Measurements from ENCODE around the gene CYYR1. TPM values are rescaled to one million over a fixed set of nuclear protein-coding genes. Genes with fewer than 3 reads are reported as not detected.

CYYR1 gene
- polyA plus RNA-seq (ENCODE audit: insufficient read length in 4 of 4), result 10 to 100 TPM; 30.0 to 79.4 (median 56.6) TPM

DNA sequence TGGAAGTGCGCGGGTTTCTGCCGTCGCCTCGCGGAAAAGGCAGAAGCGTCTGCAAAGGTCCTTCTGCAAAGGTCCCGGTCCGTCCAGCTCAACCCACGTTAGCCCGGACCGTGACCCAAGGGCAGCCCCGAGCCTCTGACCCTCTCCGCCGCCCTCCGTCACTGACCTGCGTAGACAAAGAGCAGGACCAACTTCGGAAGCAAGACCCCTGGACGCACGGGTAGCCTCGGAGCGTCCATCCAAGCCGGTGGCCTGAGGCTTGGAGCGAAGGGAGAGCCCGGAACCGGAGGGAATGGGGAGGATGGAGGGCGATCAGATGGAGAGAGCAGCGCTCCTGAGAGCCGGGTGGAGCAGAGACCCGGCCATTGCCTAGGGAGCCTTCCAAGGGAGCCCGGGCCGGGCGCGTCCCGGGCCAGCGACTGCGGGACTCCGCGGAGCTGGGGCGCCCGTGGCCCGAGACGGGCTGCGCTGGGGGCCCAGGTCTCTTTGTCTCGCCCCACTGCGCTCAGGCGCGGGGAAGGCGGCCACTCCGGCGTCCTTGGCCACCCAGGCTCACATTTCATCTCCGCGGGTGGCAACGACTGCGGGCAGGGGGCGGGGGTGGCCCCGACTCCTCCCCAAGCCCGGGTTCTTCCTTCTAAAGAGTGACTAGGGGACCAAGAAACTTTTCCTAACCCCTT, at the start of gene CYYR1:
Gene CYYR1 (minus strand): TSS at position 585 of the 680 bp plus-strand sequence. CDS start 346 bp downstream, at position 239.
- peak in 3 of 4 donors; percentile 58 to 64 (median 64) for DNase-seq (ENCODE audit: low read depth in 4 of 4, low spot score in 3 of 4)

DNA sequence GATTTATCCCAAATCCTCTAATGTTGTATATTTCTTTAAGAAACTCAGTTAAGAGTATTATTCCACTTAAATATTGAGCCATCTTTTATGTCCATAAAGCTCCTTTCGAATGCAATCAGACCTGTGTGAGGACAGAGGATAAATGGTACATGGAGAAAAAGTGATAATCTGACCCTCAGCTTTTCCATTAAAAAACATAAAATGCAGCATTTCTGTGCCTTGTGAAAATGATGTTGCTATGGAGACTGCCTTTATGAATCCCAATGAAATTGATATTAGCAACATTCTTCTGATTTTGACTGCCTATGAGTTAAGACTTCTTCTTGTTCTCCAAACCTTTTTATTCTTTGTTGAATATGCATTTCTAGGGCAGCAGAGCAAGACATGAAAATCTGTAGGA, 44.1 kb upstream of the CYYR1 start:
- DNase-seq (ENCODE audit: low read depth in 4 of 4, low spot score in 3 of 4), result no peak

DNA sequence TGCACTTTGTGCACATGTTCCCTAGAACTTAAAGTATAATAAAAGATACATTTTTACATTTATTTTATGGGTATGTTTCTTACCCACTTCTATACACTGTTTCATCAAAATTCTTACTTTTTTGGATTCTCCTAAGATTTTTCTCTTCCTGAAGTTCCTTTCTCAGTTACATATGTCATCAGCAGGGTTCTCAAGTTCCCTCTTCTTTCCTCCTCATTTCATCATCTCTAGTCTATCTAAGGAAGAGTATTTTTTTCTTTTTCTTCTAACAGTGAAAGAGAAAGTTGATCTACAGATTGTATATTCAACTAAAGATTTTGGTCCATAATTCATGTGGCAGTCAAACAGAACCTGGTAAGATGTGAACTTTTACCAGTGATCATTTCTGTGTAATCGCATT, 41.2 kb upstream of the CYYR1 start:
- no peak for DNase-seq (ENCODE audit: low read depth in 4 of 4, low spot score in 3 of 4)

DNA sequence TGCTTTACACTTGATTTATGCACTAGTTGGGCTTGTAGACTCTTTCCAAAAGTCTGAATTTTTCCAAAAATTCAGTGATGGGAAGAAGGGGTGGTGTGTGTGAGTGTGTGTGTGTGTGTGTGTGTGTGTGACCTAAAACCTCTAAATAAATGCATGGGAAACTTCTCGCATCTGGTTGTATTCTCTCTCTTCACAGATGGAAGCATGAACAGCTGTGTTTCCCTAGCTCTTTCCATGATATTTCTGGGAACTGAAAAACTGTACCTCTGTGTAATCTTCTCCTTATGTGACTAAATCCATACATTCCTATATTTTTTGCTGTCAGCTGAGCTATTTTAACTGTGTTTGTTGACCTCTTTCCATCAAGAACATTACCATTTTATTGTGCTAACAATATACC, 26.2 kb upstream of the CYYR1 start:
- no peak for DNase-seq (ENCODE audit: low read depth in 4 of 4, low spot score in 3 of 4)

DNA sequence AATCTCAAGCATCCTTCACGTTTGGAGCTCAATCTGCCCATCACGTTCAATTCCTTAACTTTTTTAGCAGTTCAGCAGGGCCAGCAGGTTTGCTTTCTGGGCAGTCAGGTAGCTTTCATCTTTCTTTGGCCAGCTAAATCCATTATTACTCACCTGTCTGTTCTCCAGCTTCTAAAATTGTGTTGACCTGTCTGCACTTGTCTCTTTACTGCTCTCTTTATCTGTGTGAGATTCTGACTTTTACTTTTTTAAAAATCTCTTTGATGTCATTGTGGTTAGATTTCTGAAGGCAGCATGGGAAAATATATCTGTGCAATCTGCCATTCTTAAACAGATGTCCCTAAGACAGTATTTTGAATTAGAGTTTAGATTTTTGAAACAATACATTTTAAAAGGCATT, 24.9 kb upstream of the CYYR1 start:
- DNase-seq (ENCODE audit: low read depth in 4 of 4, low spot score in 3 of 4), result no peak

DNA sequence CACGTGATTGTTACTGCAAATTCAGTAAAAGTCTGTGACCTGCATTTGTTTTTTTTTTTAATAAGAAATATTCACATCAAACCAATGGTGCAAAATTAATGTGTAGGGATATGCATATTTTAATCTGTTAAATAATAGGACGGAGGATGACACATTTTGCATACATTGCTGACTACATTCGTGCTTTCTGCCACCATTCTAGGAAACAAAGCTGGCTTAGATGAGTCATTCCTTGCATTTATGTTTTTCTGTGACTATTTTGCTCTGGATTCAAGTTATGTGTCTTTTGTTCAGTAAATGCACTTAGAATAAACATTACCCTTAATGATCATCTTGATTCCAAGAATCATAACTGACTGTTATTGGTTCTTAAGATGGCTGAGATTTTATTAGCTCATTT, 23.9 kb upstream of the CYYR1 start:
- no peak for DNase-seq (ENCODE audit: low read depth in 4 of 4, low spot score in 3 of 4)

DNA sequence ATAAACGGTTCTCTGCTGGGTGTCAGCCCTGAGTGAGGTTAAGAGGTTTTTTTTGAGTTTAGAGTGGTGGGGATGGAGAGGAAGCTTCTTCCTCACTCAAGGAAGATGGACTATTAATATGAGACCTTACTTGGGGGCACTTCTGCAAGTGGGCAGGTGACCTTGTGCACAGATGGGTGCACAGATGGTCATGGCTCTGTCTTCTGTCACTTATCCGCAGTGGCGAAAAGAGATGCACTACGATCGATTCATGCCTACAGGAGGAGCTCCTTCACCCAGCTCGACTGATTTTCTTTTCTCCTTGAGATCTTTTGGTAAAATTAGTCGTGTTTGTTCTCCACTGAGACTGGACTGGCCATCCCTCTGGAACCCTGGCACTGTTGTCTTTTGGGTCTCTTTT, 22.9 kb upstream of the CYYR1 start:
- no peak for DNase-seq (ENCODE audit: low read depth in 4 of 4, low spot score in 3 of 4)

DNA sequence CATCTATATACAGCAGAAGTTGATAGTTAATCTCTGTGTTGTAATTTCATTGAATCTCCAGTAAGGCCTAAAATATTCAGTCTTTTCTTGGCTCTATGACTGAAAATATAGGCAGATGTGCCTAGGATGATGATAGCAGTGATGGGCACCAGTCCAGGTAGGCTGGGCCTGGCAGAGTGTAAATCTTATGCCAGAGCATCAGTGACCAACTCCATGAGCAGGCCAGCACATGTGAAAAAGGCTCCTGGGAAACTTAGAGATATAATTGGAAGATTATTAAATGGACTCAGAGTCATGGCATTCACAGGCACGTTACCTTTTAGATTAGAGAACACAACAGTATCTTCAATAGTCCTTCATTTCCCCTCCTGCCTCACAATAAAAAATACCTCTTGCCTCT, 20.7 kb upstream of the CYYR1 start:
- DNase-seq (ENCODE audit: low read depth in 4 of 4, low spot score in 3 of 4), result no peak

DNA sequence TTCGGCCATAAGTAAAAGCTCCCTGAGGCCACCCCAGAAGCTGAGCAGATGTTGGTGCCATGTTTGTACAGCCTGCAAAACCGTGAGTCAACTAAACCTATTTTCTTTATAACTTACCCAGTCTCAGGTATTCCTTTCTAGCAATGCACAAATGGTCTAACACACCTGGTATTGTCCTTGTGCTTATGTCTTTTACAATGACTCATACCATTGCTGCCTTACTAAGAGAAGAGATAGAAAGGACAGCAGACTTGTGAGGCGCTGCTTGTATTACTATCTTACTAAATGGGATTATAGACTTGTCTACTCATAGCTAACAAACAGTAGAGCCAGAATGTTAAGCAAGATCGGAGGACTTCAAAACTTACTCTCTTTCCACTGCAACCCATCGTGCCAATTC, 18.5 kb upstream of the CYYR1 start:
- DNase-seq (ENCODE audit: low read depth in 4 of 4, low spot score in 3 of 4), result no peak

DNA sequence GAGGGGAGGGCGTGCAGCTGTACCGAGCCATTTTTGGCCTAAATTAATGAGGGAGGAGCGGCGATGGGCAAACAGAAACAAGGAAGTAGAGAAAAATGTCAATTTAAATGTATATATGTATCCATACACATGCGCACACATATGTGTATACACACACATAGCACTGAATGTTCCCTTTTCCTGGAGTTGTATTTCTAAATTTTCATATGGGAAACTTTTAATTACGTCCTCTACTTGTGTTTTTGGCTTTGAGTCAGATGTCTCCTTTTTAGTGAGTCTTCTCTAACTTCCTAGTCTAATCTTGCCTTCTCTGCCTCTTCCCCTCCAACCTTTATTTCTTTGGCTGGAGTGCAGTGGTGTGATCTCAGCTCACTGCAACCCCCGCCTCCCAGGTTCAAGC, 15.4 kb upstream of the CYYR1 start:
- DNase-seq (ENCODE audit: low read depth in 4 of 4, low spot score in 3 of 4), result no peak

DNA sequence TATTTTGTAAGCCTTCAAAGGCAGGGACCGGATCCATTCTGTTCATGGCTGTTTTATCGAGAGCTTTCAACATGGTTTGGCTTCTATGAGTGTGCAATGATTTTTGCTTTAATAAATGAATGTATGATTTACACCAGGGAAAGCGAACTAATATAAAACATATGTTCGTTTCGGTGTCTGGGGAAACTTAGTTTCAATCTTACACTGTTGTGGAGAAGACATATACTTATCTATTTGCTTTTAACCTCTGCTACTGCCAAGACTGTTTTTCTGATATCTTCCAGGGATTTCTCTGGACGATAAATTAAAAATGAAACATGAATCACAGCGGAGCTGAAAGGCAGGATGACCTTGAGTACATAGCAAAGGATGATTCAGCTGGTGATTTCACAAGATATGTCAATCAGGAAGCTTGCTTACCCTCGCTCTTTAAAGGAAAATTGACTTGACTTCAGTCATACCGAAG, 14.7 kb upstream of the CYYR1 start:
- no peak for DNase-seq (ENCODE audit: low read depth in 4 of 4, low spot score in 3 of 4)

DNA sequence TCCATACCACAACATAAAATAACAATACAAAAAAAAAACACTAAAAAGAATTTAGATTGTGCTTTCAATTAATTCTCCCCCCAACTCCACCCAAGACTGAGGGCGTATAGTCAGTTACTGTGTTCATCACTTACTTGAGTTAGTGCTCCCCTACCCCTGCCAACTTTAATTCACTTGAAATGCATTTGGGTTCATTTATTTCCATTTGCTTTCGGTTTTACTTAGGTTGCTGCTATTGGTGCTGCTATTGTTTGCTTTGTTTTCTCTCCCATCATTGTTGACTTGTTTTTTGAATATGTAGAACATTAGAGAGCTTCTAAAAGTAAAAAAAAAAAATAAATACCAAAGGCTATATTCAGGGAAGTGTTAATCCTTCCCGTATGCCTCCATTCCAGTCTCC, 10.7 kb upstream of the CYYR1 start:
- no peak for DNase-seq (ENCODE audit: low read depth in 4 of 4, low spot score in 3 of 4)

DNA sequence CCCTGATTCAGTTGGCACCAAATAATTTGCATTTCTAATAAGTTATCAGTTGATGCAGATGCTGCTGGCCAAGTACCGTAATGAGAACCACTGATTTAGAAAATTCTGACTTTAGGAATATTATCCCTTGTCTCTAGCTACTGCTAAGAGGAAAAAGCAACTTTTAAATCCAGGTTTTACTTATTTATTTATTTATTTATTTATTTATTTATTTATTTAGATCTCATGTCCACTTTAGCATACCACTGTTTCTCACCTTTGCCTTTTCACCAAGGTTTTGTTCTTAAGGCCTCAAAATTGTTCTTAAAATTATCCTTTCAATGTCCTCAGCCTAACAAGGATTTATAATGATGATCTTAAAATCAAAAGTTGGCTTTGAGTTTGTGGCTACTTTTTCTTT, 8.7 kb upstream of the CYYR1 start:
- no peak for DNase-seq (ENCODE audit: low read depth in 4 of 4, low spot score in 3 of 4)

DNA sequence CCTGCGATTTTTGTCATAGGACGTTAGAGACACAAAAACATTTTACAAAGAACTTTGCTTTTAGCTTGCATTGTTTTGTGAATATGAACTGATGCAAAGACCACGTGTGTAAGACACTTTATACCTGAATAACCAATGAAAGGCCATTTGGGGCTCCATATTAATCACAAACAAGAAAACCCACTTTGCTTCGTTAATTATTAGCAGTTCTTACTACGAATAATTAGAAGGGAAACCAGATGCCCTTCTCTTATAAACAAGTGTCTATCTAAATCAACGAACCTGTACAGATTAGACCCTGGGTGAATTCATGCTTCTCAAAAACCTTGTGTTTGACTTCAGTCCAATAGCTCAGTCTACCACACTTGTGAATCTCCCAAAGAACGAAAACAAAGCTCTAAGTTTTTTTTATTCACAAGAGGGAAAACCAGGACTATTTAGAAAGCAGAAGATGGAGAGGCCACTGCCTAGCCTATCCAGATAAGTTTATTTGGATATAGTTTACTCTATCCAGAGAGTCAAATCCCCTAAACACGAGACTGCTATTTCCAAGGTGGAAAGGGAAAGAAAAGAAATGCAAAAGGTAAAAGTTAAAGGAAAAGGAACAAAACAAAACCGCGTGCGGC, 897 bp downstream of the CYYR1 start:
- peak in 2 of 4 donors; percentile 38 to 46 for DNase-seq (ENCODE audit: low read depth in 4 of 4, low spot score in 3 of 4)

DNA sequence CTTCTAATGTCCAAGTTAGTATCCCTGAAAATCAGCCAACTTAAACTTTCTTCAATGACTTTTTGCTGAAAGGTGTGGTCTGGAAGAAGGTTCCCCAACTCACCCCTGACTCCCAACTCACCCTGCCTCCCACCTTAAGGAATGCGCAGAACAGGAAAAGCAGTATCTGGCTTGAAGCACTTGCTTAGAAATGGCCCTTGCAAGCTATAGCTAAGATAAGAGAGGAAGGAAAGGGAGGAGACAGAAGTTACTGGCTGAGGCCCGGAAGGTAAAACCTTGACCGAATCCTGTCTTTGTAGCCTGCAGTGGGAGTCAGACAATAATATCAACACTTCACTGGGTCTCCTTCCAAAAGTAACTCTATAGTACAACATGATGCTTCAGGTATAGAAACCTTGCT, 2.9 kb downstream of the CYYR1 start:
- no peak for DNase-seq (ENCODE audit: low read depth in 4 of 4, low spot score in 3 of 4)

DNA sequence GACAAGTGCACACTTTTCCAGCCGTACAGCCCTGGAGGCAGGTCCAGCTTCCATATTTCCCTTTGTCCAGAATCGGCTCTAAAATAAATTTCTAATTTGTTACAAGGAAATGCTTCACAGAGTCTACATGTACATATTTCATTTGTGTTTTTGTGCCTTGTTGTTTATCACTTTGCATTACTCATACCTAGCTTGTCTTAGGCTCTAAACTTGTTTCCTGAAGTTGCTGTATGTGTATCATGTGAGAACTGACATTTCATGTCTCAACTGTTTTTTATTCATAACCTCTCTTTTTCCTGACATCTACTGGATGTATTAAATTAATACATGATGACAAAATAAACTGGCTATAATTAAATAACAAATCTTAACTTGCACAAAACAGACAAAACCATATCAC, 7.5 kb downstream of the CYYR1 start:
- no peak for DNase-seq (ENCODE audit: low read depth in 4 of 4, low spot score in 3 of 4)

DNA sequence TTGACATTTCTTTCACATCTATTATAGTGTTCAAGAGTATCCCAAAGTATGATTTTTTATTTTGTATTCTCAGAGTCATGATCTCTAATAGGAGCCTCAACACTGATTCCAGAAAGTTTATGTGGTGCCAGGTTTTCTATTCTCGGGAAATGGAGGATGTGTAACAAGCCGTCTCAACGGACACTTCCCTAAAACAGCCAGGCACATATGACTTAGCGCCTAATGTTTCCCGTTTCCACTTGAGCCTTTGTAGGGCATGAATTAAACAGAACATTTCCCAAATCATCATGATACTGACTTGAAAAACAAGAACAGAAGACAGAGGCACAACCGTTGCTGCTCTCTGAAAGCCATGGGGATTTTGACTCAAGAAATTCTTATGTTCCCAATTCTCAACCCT, 8.0 kb downstream of the CYYR1 start:
- no peak for DNase-seq (ENCODE audit: low read depth in 4 of 4, low spot score in 3 of 4)

DNA sequence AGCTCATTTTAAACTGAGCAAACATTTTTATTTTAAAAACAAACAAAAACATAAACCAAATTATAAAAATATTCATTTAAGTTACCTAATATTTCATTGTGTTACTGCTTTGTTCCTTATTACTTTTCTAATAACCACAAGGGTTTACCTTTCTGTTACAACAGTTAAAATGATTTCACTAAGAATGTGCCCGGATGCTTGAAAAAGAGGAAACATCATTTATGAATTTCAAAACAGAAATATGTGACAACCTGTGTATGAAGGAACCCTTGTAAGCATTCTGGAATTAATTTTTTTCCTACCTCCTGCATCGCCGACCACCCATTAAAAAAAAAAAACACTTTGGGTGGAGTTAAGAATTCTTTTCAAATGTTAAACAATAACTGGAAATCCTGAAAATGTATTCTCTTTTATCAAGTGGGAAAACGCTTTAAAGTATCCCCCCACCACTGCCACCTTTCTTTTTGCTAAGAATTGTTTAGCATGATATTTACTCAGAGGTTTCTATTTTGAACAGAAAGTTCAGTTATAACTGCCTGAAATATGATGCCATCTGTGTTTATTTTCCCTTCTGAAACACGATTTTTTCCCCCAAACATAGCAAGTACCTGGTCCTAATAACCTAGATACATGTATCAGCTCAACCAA, 9.1 kb downstream of the CYYR1 start:
- DNase-seq (ENCODE audit: low read depth in 4 of 4, low spot score in 3 of 4), result no peak

DNA sequence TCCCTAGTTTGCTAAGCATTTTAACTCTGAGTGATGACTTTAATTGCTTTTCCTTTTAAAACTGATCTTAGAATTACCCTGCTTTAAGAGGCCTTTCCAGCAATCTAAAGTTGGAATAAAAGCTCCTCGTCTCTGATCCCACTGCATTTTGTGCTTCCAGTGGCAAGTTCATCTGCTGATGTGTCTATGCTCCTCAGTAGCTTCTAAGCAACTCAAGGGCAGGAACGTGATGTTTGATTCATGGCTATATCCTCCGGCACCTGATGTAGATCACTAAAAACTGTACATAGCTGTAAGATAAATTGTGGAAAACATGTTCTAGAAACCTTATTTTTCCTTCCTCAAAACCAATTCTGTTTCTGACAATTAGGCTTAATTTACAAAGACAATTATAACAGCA, 12.5 kb downstream of the CYYR1 start:
- DNase-seq (ENCODE audit: low read depth in 4 of 4, low spot score in 3 of 4), result no peak

DNA sequence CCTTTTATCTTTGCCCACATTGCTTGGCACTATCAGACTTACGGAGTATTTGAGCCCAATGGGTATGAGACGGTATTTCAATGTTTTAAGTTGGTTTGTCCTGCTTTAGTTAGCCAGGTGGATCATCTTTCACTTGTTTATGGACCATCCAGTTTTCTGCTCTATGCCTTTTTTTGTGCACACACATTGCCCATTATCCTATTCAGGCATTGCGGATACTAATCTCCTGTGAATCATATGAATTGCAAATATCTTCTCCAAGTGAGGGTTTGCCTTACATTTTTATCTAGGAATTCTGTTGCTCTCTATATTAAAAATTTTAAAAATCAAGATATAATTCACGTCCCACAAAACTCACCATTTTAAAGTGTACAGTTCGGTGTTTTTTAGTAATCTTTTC, 14.0 kb downstream of the CYYR1 start:
- no peak for DNase-seq (ENCODE audit: low read depth in 4 of 4, low spot score in 3 of 4)

DNA sequence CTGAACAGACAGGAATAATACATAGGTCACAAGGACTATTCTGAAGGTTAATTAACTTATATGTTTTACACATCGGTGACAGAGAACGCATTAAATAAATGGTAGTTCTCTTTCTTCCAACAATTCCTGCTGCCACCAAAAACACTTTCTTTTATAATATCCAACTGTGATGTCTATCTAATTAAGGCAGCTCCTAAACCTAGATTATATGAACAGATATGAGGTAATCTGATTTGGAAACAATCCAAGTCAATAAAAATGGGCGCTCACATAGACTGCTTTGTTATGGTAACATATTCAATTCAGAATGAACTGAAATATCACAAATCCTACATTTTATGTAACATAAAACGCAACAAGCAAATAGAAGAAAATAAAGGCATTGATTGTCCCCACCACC, 16.0 kb downstream of the CYYR1 start:
- DNase-seq (ENCODE audit: low read depth in 4 of 4, low spot score in 3 of 4), result no peak

DNA sequence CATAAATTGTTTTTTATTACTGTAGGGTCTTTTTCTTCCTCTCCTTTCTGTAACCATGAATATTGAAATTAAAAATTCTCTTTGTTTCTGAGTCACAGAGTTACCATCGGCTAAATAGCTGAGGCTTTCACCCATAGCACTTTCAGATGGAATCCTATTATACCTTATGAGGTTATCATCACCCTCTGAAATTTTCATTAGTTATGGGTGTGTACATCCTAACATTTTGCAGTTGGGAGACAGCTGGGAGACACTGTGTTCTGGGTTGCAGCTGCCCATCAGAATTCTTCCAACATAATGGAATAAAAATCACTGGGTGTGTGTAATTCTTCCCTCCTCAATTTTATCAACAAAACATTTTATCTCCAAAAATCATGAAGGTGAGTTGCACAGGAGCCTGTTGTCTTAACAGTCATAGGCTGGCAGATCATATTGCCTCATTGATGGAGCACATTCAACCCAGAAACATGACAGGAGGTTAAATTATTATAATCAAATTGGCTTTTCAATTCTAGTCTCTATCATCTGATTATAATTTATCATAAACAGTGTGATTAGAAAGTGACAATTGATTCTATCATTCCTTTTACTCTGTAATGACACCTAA, 17.4 kb downstream of the CYYR1 start:
- no peak for DNase-seq (ENCODE audit: low read depth in 4 of 4, low spot score in 3 of 4)
